ENCODE results near the gene KAT8. TPM values are rescaled to one million over a fixed set of nuclear protein-coding genes. Genes with fewer than 3 reads are reported as not detected.

Gene KAT8
- total RNA-seq, 6 experiments from 2014 or later = 20.4 to 29.9 (median 25.2) TPM

DNA sequence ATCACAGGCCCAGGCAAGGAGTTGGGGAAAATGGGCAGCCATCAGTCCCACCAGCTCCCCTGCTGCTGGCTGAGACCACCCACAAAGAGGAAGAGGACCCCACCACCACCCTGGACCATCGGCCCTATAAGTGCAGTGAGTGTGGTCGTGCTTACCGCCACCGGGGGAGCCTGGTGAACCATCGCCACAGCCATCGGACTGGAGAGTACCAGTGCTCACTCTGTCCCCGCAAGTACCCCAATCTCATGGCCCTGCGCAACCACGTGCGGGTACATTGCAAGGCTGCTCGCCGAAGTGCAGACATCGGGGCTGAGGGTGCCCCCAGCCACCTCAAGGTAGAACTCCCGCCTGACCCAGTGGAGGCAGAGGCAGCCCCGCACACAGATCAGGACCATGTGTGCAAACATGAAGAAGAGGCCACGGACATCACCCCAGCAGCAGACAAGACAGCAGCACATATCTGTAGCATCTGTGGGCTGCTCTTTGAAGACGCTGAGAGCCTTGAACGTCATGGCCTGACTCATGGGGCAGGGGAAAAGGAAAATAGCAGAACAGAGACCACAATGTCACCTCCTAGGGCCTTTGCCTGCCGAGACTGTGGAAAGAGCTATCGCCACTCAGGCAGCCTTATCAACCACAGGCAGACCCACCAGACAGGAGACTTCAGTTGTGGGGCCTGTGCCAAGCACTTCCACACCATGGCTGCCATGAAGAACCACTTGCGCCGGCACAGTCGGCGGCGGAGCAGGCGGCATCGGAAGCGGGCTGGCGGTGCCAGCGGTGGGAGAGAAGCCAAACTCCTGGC, 39.7 kb upstream of the KAT8 start:
- H3K36me3 ChIP-seq = peaks cover 0 to 27% (median 3%) of the 10 kb centered on the region in 4 donors
- peaks cover 0 to 7% (median 0%) of the 10 kb centered on the region in 4 donors for H3K4me1 ChIP-seq
- no peak overlapping the region for H3K4me3 ChIP-seq
- H3K27me3 ChIP-seq = no peaks in the 10 kb centered on the region
- intact Hi-C loops (cut with DNase I) = no loop called here
- no peak for DNase-seq
- TF ChIP-seq, protein P1, sequence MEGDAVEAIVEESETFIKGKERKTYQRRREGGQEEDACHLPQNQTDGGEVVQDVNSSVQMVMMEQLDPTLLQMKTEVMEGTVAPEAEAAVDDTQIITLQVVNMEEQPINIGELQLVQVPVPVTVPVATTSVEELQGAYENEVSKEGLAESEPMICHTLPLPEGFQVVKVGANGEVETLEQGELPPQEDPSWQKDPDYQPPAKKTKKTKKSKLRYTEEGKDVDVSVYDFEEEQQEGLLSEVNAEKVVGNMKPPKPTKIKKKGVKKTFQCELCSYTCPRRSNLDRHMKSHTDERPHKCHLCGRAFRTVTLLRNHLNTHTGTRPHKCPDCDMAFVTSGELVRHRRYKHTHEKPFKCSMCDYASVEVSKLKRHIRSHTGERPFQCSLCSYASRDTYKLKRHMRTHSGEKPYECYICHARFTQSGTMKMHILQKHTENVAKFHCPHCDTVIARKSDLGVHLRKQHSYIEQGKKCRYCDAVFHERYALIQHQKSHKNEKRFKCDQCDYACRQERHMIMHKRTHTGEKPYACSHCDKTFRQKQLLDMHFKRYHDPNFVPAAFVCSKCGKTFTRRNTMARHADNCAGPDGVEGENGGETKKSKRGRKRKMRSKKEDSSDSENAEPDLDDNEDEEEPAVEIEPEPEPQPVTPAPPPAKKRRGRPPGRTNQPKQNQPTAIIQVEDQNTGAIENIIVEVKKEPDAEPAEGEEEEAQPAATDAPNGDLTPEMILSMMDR (IDR thresholded peaks at IDR 0.05) = no peak
- TF ChIP-seq POLR2A (IDR thresholded peaks at IDR 0.05) = no peak
- no peak overlapping the region for H3K27ac ChIP-seq
- 93% methylated on average over 3 of the region's 30 CpGs for WGBS (ENCODE audit: insufficient coverage, low coverage, low lambda C conversion rate, missing lambda C conversion rate)
- no peaks in the 10 kb centered on the region for H3K9me3 ChIP-seq
- ATAC-seq = no peak

DNA sequence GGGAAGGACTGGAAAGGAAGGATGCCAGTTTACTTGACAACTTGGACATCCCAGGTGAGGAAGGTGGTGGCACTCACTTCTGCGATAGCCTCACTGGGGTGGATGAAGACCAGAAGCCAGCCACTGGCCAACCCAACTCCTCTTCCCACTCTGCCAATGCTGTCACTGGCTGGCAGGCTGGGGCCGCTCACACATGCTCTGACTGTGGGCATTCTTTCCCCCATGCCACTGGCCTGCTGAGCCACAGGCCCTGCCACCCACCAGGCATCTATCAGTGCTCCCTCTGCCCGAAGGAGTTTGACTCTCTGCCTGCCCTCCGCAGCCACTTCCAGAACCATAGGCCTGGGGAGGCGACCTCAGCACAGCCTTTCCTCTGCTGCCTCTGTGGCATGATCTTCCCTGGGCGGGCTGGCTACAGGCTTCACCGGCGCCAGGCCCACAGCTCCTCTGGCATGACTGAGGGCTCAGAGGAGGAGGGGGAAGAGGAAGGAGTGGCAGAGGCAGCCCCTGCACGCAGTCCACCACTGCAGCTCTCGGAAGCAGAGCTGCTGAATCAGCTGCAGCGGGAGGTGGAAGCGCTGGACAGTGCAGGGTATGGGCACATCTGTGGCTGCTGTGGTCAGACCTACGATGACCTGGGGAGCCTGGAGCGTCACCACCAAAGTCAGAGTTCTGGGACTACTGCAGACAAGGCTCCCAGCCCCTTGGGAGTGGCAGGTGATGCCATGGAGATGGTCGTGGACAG, 38.7 kb upstream of the KAT8 start:
- ATAC-seq (no peak), DNase-seq (no peak)
- intact Hi-C loops (cut with DNase I) = no loop called here
- WGBS (ENCODE audit: insufficient coverage, low coverage, low lambda C conversion rate, missing lambda C conversion rate) = 75% methylated on average over 4 of the region's 15 CpGs
- no peak overlapping the region for H3K27ac ChIP-seq
- no peaks in the 10 kb centered on the region for H3K9me3 ChIP-seq
- H3K36me3 ChIP-seq = peaks cover 0 to 31% (median 3%) of the 10 kb centered on the region in 4 donors
- TF ChIP-seq POLR2A (IDR thresholded peaks at IDR 0.05) = no peak
- TF ChIP-seq, protein P1 (IDR thresholded peaks at IDR 0.05) = no peak
- H3K4me3 ChIP-seq = no peak overlapping the region
- no peaks in the 10 kb centered on the region for H3K27me3 ChIP-seq
- H3K4me1 ChIP-seq = peaks cover 0 to 7% (median 0%) of the 10 kb centered on the region in 4 donors

DNA sequence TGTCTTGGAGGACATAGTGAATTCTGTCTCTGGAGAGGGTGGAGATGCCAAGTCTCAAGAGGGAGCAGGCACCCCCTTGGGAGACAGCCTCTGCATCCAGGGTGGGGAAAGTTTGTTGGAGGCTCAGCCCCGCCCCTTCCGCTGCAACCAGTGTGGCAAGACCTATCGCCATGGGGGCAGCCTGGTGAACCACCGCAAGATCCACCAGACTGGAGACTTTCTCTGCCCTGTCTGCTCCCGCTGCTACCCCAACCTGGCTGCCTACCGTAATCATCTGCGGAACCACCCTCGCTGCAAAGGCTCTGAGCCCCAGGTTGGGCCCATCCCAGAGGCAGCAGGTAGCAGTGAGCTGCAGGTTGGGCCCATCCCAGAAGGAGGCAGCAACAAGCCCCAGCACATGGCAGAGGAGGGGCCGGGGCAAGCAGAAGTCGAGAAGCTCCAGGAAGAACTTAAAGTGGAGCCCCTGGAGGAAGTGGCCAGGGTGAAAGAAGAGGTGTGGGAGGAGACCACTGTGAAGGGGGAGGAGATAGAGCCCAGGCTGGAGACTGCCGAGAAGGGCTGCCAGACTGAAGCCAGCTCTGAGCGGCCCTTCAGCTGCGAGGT, 38.0 kb upstream of the KAT8 start:
- H3K36me3 ChIP-seq = peaks cover 0 to 35% (median 6%) of the 10 kb centered on the region in 4 donors
- DNase-seq (no peak), ATAC-seq (no peak)
- WGBS (ENCODE audit: insufficient coverage, low coverage, low lambda C conversion rate, missing lambda C conversion rate) = 83% methylated on average over 4 of the region's 13 CpGs
- no peak overlapping the region for H3K27ac ChIP-seq
- peaks cover 0 to 7% (median 0%) of the 10 kb centered on the region in 4 donors for H3K4me1 ChIP-seq
- H3K9me3 ChIP-seq = no peaks in the 10 kb centered on the region
- no peaks in the 10 kb centered on the region for H3K27me3 ChIP-seq
- TF ChIP-seq POLR2A (IDR thresholded peaks at IDR 0.05) = no peak
- TF ChIP-seq, protein P1 (IDR thresholded peaks at IDR 0.05) = no peak
- no peak overlapping the region for H3K4me3 ChIP-seq
- intact Hi-C loops (cut with DNase I) = no loop called here

DNA sequence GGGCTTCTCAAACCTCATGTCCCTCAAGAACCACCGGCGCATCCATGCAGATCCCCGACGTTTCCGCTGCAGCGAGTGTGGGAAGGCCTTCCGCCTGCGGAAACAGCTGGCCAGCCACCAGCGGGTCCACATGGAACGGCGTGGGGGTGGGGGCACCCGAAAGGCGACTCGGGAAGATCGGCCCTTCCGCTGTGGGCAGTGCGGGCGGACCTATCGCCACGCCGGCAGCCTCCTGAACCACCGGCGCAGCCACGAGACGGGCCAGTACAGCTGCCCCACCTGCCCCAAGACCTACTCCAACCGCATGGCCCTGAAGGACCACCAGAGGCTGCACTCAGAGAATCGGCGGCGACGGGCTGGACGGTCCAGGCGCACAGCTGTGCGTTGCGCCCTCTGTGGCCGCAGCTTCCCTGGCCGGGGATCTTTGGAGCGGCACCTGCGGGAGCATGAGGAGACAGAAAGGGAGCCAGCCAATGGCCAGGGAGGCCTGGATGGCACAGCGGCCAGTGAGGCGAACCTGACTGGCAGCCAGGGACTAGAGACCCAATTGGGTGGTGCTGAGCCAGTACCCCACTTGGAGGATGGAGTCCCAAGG, 37.3 kb upstream of the KAT8 start:
- WGBS (ENCODE audit: insufficient coverage, low coverage, low lambda C conversion rate, missing lambda C conversion rate) = 97% methylated on average over 12 of the region's 40 CpGs
- H3K36me3 ChIP-seq = peaks cover 0 to 39% (median 11%) of the 10 kb centered on the region in 4 donors
- no peak for ATAC-seq
- no peak for TF ChIP-seq POLR2A (IDR thresholded peaks at IDR 0.05)
- TF ChIP-seq, protein P1 (IDR thresholded peaks at IDR 0.05) = no peak
- peak in 1 of 3 donors; percentile 20 for DNase-seq
- H3K9me3 ChIP-seq = no peaks in the 10 kb centered on the region
- intact Hi-C loops (cut with DNase I) = loop anchor here in 1 of 2 donors (10.0 kb wide), 1 partner anchor 95 kb away; the partner anchor contains the start of gene HSD3B7
- H3K4me1 ChIP-seq = peaks cover 0 to 3% (median 0%) of the 10 kb centered on the region in 4 donors
- no peak overlapping the region for H3K4me3 ChIP-seq
- no peaks in the 10 kb centered on the region for H3K27me3 ChIP-seq
- H3K27ac ChIP-seq = no peak overlapping the region
